GM12891 (cell line): Measurements from ENCODE around the gene LYPD6B.

ENCODE experiments used
- POLR2A ChIP-seq: IDR thresholded peaks from 2 replicates; pipeline ENCODE4 v1.6.1; 2011; ENCODE audit warnings: low read depth, low read length, control low read depth
- POLR2AphosphoS5 ChIP-seq: IDR thresholded peaks from 2 replicates; pipeline ENCODE4 v1.6.1; 2011; ENCODE audit warnings: low read depth, low read length, control low read depth

- TF ChIP-seq POLR2A (no peak), POLR2AphosphoS5 (no peak)
These were observed 41.6 kb downstream of the LYPD6B start for GRCh38 chr2:149080099-149080498.
